Kidney (tissue), 14 donors: ENCODE data around the gene ANKFY1. TPM values are rescaled to one million over a fixed set of nuclear protein-coding genes. Genes with fewer than 3 reads are reported as not detected.

Experiments
- DNase-seq, 5 donors: peaks; one replicate each; pipeline ENCODE4 v3.0.0-alpha.2; 2013 to 2020
- FAIRE-seq: peaks from 2 replicates; lab custom pipeline; 2012; peaks lifted over from hg19 to GRCh38; lab: Jason Lieb, UNC
- H3K27ac ChIP-seq, 2 donors: one replicate each; pipeline ENCODE4 v1.7.0; 2013; ENCODE audit warnings: low read depth in 2 of 2, low read length in 2 of 2, inconsistent platforms in 1 of 2
- H3K27me3 ChIP-seq: one replicate; pipeline ENCODE4 v1.7.1; 2013; ENCODE audit warnings: low read length, inconsistent platforms; ENCODE audit not compliant: control insufficient read depth, insufficient read depth
- H3K36me3 ChIP-seq, 3 donors: one replicate each; pipeline versions ENCODE4 v1.7.0 to v1.7.1; 2013; ENCODE audit warnings: low read length in 3 of 3, control low read depth in 1 of 3, inconsistent platforms in 1 of 3; ENCODE audit not compliant: insufficient read depth in 3 of 3, control insufficient read depth in 2 of 3
- H3K4me1 ChIP-seq, 3 donors: one replicate each; pipeline versions ENCODE4 v1.7.0 to v1.7.1; 2013; ENCODE audit warnings: low read length in 3 of 3, inconsistent platforms in 1 of 3, low read depth in 1 of 3; ENCODE audit not compliant: control insufficient read depth in 2 of 3, insufficient read depth in 2 of 3
- H3K4me3 ChIP-seq, 3 donors: one replicate each; pipeline versions ENCODE4 v1.7.0 to v1.8.1; 2013; ENCODE audit warnings: low read length in 3 of 3, control low read depth in 1 of 3, inconsistent platforms in 1 of 3
- H3K9ac ChIP-seq, 3 donors: one replicate each; pipeline versions ENCODE4 v1.7.0 to v1.7.1; 2013; ENCODE audit warnings: low read length in 3 of 3, control low read depth in 1 of 3, inconsistent platforms in 1 of 3
- H3K9me3 ChIP-seq, 3 donors: one replicate each; pipeline versions ENCODE4 v1.7.0 to v1.7.1; 2013; ENCODE audit warnings: low read length in 3 of 3, control low read depth in 1 of 3, inconsistent platforms in 1 of 3; ENCODE audit not compliant: control insufficient read depth in 2 of 3, insufficient read depth in 1 of 3
- intact Hi-C: fragments of 100-400 bp; cut with DNase I; formaldehyde crosslinking; loops from one replicate; pipeline ENCODE4 v1.11.1; 2022
- polyA plus RNA-seq: library from polyadenylated mRNA; stranded (reverse); fragments of 350-450 nt; fragmentation: Illumina TruSeq; extraction: RNeasy Lipid Tissue Mini Kit (QIAGEN cat#74804); gene quantifications from one replicate; pipeline ENCODE4 v1.2.3, GENCODE V29; 2014; ENCODE audit warnings: low read depth, low replicate concordance; ENCODE audit not compliant: insufficient read depth
- total RNA-seq: library from RNA; stranded (reverse); fragmentation: NEBNext Ultra II Directional; extraction: Animal tissue kit (Norgen Biotek cat#: 25700); gene quantifications from one replicate; pipeline ENCODE4 v1.2.1, GENCODE V29; 2021
- TF ChIP-seq, protein P1 (sequence below): IDR thresholded peaks from 3 replicates; pipeline ENCODE4 v1.5.1; 2012; ENCODE audit warnings: mild to moderate bottlenecking, moderate library complexity, borderline replicate concordance; ENCODE audit not compliant: insufficient read depth; ENCODE audit errors: extremely low read depth
- donor health status: control.
- donor health status: control.
- donor health status: control.
- donor health status: control.
- donor health status: control.
- donor health status: DM: yes; HTN: yes; CAD: no.
- donor health status: Normal renal cell carcinoma (clear cell type).

ANKFY1 gene
- total and polyA plus RNA-seq, 2 donors from 2014 or later = 10.9 to 61.7 TPM

DNA sequence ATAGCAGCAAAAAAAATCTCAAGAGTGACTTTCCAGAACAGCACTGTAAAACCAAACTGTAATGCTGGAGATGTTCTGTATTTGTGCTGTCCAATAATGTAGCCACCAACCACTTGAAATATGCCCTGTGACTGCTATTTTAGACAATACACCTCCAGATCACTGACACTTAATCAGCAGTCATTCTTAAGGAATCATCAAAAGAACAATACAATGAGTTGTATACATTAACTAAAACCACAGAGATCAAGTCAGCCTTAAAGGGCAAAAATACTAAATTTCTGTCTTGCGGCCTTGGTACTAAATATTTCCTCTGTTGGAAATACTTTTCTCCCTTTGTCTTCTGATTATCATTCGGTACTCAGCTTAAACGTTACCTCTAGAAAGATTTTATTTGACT lies 33.6 kb upstream of the ANKFY1 start:
- Histone ChIP-seq H3K4me1 (no peaks in the 10 kb centered on the region), H3K9me3 (no peaks in the 10 kb centered on the region), H3K27me3 (no peaks in the 10 kb centered on the region), H3K4me3 (no peak overlapping the region), H3K36me3 (peaks cover 0 to 3% (median 0%) of the 10 kb centered on the region in 3 donors), H3K9ac (no peak overlapping the region), H3K27ac (no peak overlapping the region)
- TF ChIP-seq, protein P1, sequence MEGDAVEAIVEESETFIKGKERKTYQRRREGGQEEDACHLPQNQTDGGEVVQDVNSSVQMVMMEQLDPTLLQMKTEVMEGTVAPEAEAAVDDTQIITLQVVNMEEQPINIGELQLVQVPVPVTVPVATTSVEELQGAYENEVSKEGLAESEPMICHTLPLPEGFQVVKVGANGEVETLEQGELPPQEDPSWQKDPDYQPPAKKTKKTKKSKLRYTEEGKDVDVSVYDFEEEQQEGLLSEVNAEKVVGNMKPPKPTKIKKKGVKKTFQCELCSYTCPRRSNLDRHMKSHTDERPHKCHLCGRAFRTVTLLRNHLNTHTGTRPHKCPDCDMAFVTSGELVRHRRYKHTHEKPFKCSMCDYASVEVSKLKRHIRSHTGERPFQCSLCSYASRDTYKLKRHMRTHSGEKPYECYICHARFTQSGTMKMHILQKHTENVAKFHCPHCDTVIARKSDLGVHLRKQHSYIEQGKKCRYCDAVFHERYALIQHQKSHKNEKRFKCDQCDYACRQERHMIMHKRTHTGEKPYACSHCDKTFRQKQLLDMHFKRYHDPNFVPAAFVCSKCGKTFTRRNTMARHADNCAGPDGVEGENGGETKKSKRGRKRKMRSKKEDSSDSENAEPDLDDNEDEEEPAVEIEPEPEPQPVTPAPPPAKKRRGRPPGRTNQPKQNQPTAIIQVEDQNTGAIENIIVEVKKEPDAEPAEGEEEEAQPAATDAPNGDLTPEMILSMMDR = no peak
- intact Hi-C loops = no loop called here
- FAIRE-seq (no peak), DNase-seq (no peak)

GRCh38 chr17:4295686-4296085 lies 31.9 kb upstream of the ANKFY1 start:
- Histone ChIP-seq H3K9me3 (no peaks in the 10 kb centered on the region), H3K4me3 (no peak overlapping the region), H3K4me1 (no peaks in the 10 kb centered on the region), H3K27me3 (no peaks in the 10 kb centered on the region), H3K9ac (no peak overlapping the region), H3K36me3 (peaks cover 0 to 2% (median 0%) of the 10 kb centered on the region in 3 donors), H3K27ac (no peak overlapping the region)
- DNase-seq = no peak
- intact Hi-C loops = no loop called here
- TF ChIP-seq, protein P1 = no peak
- no peak for FAIRE-seq

GRCh38 chr17:4293572-4293971 lies 29.8 kb upstream of the ANKFY1 start:
- Histone ChIP-seq H3K27me3 (no peaks in the 10 kb centered on the region), H3K27ac (no peak overlapping the region), H3K4me3 (no peak overlapping the region), H3K36me3 (peaks cover 0 to 10% (median 2%) of the 10 kb centered on the region in 3 donors), H3K9ac (no peak overlapping the region), H3K4me1 (no peaks in the 10 kb centered on the region), H3K9me3 (no peaks in the 10 kb centered on the region)
- DNase-seq (no peak), FAIRE-seq (no peak)
- intact Hi-C loops = no loop called here
- TF ChIP-seq, protein P1 = no peak

DNA sequence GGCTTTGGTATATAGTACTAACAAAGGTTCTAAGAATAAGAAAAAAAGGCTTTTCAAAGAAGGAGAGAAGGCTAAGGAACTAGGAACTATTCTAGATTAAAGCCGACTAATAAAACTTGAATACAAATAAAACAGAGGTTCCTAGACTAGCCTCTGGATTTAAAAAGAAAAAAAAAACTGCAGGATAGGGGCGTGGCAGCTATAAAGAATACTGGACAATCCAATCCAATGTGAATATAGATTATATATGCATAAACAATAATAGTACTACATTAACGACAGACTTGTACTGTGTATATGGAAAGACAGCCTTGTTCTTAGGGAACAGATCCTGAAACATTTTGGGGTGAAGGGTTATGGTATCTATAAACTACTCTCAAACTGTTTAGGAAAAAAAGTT lies 23.9 kb upstream of the ANKFY1 start:
- TF ChIP-seq, protein P1 = no peak
- Histone ChIP-seq H3K9ac (no peak overlapping the region), H3K36me3 (peaks cover 0 to 13% (median 2%) of the 10 kb centered on the region in 3 donors), H3K4me3 (no peak overlapping the region), H3K9me3 (no peaks in the 10 kb centered on the region), H3K27me3 (no peaks in the 10 kb centered on the region), H3K4me1 (no peaks in the 10 kb centered on the region), H3K27ac (no peak overlapping the region)
- intact Hi-C loops = no loop called here
- DNase-seq = no peak
- no peak for FAIRE-seq
